HEK293 (cell line): ENCODE measurements around the gene LMBR1.
A peak's percentile ranks its signal among the peaks of the same experiment; 100 is the strongest.
"Not testable (repeated sequence)": the region's sequence is repeated elsewhere in the genome, so short reads cannot be mapped to it uniquely, and the experiment has no call there.

Source experiments
- CTCF ChIA-PET: fragments of 350-600 bp; formaldehyde crosslinking; extraction: SDS; loops from one replicate; lab custom pipeline; 2021; ENCODE audit warnings: antibody characterized with exemption; lab: Yijun Ruan, JAX
- POLR2A ChIA-PET: fragments of 300-600 bp; formaldehyde crosslinking; extraction: SDS; loops from one replicate; lab custom pipeline; 2020; ENCODE audit warnings: antibody characterized with exemption, inconsistent platforms; lab: Yijun Ruan, JAX
- H3K27ac ChIP-seq: fragments of 200-500 bp; sonication (Bioruptor generic); 2 replicates; pipeline ENCODE4 v1.5.1; 2014; ENCODE audit warnings: low read depth, low read length, control low read depth, inconsistent platforms; ENCODE audit errors: extremely low read depth
- H3K36me3 ChIP-seq, 2 experiments: fragments of 200-500 bp in 1 of 2; sonication (Bioruptor generic) in 1 of 2; 1 replicate in 1 of 2; 2 replicates in 1 of 2; pipeline ENCODE4 v1.5.1; 2014 to 2017; ENCODE audit warnings: inconsistent platforms in 2 of 2, low read length in 2 of 2; ENCODE audit not compliant: control insufficient read depth in 2 of 2, insufficient read depth in 1 of 2
- H3K4me1 ChIP-seq: fragments of 200-500 bp; sonication (Bioruptor generic); 2 replicates; pipeline ENCODE4 v1.5.1; 2014; ENCODE audit warnings: mild to moderate bottlenecking, low read length, inconsistent platforms; ENCODE audit not compliant: control insufficient read depth, insufficient read depth
- H3K4me3 ChIP-seq: 2 replicates; pipeline ENCODE4 v1.5.1; 2011; ENCODE audit warnings: low read depth, mild to moderate bottlenecking, control low read depth, low read length, moderate library complexity
- H3K9me3 ChIP-seq: fragments of 200-500 bp; sonication (Bioruptor generic); 2 replicates; pipeline ENCODE4 v1.5.1; 2014; ENCODE audit warnings: low read depth, low read length, inconsistent platforms; ENCODE audit not compliant: control insufficient read depth, insufficient read depth
- GLI2 ChIP-seq: fragments of 450-650 bp; formaldehyde crosslinking; IDR thresholded peaks from 2 replicates; pipeline ENCODE4; 2017; ENCODE audit warnings: missing biosample characterization, missing genetic modification characterization, low read depth, borderline replicate concordance
- HOXC10 ChIP-seq: sonication (generic); formaldehyde crosslinking; IDR thresholded peaks from 2 replicates; pipeline ENCODE4 v1.8.1; 2023; ENCODE audit warnings: mild to moderate bottlenecking, missing genetic modification reagents
- KLF16 ChIP-seq: fragments of 450-650 bp; formaldehyde crosslinking; IDR thresholded peaks from 2 replicates; pipeline ENCODE4 v1.5.1; 2017; ENCODE audit warnings: missing biosample characterization, missing genetic modification characterization
- PRDM1 ChIP-seq: fragments of 450-650 bp; formaldehyde crosslinking; IDR thresholded peaks from 2 replicates; pipeline ENCODE4; 2016; ENCODE audit warnings: missing biosample characterization, missing genetic modification characterization
- TCF7L2 ChIP-seq: IDR thresholded peaks from 2 replicates; pipeline ENCODE4 v1.6.1; 2011; ENCODE audit warnings: low read depth, mild to moderate bottlenecking, inconsistent platforms, low read length, moderate library complexity, borderline replicate concordance
- YY1 ChIP-seq: fragments of 450-650 bp; formaldehyde crosslinking; IDR thresholded peaks from 2 replicates; pipeline ENCODE4 v1.5.1; 2018; ENCODE audit warnings: missing biosample characterization, missing genetic modification characterization
- ZBTB17 ChIP-seq: fragments of 450-650 bp; formaldehyde crosslinking; IDR thresholded peaks from 2 replicates; pipeline ENCODE4 v1.5.1; 2016; ENCODE audit warnings: missing biosample characterization, missing genetic modification characterization
- ZBTB8A ChIP-seq: fragments of 450-650 bp; formaldehyde crosslinking; IDR thresholded peaks from 2 replicates; pipeline ENCODE4 v1.5.1; 2016; ENCODE audit warnings: missing biosample characterization, missing genetic modification characterization
- ZNF146 ChIP-seq: fragments of 450-650 bp; formaldehyde crosslinking; IDR thresholded peaks from 2 replicates; pipeline ENCODE4 v1.5.1; 2016; ENCODE audit warnings: missing biosample characterization, missing genetic modification characterization
- ZNF2 ChIP-seq: fragments of 450-650 bp; formaldehyde crosslinking; IDR thresholded peaks from 2 replicates; pipeline ENCODE4 v1.5.1; 2016; ENCODE audit warnings: missing biosample characterization, missing genetic modification characterization
- ZNF292 ChIP-seq: fragments of 450-650 bp; formaldehyde crosslinking; IDR thresholded peaks from 2 replicates; pipeline ENCODE4 v1.5.1; 2016; ENCODE audit warnings: low read depth, missing biosample characterization, missing genetic modification characterization, borderline replicate concordance
- ZNF335 ChIP-seq: fragments of 450-650 bp; formaldehyde crosslinking; conservative IDR thresholded peaks from 2 replicates; pipeline ENCODE4 v1.5.1; 2016; ENCODE audit warnings: missing biosample characterization, missing genetic modification characterization
- ZNF521 ChIP-seq: fragments of 450-650 bp; formaldehyde crosslinking; IDR thresholded peaks from 2 replicates; pipeline ENCODE4 v1.5.1; 2017; ENCODE audit warnings: missing biosample characterization, mild to moderate bottlenecking, missing genetic modification characterization
- ZNF529 ChIP-seq: fragments of 450-650 bp; formaldehyde crosslinking; IDR thresholded peaks from 2 replicates; pipeline ENCODE4 v1.5.1; 2017; ENCODE audit warnings: missing genetic modification characterization, missing biosample characterization; ENCODE audit not compliant: insufficient replicate concordance
- ZNF530 ChIP-seq: fragments of 450-650 bp; formaldehyde crosslinking; IDR thresholded peaks from 2 replicates; pipeline ENCODE4 v1.5.1; 2016; ENCODE audit warnings: low read depth, missing biosample characterization, missing genetic modification characterization
- ZNF560 ChIP-seq: fragments of 450-650 bp; formaldehyde crosslinking; IDR thresholded peaks from 2 replicates; pipeline ENCODE4 v1.5.1; 2017; ENCODE audit warnings: missing biosample characterization, missing genetic modification characterization, borderline replicate concordance
- ZNF621 ChIP-seq: fragments of 450-650 bp; formaldehyde crosslinking; IDR thresholded peaks from 2 replicates; pipeline ENCODE4 v1.5.1; 2017; ENCODE audit warnings: missing biosample characterization, missing genetic modification characterization
- ZNF76 ChIP-seq: fragments of 450-650 bp; formaldehyde crosslinking; IDR thresholded peaks from 2 replicates; pipeline ENCODE4; 2016; ENCODE audit warnings: low read depth, missing biosample characterization, missing genetic modification characterization, borderline replicate concordance
- ZNF777 ChIP-seq: fragments of 450-650 bp; formaldehyde crosslinking; IDR thresholded peaks from 2 replicates; pipeline ENCODE4 v1.5.1; 2017; ENCODE audit warnings: missing biosample characterization, missing genetic modification characterization, borderline replicate concordance
- ZNF837 ChIP-seq: fragments of 450-650 bp; formaldehyde crosslinking; IDR thresholded peaks from 2 replicates; pipeline ENCODE4 v1.5.1; 2016; ENCODE audit warnings: missing biosample characterization, missing genetic modification characterization
- TF ChIP-seq, protein P1 (sequence below): fragments of 450-650 bp; formaldehyde crosslinking; IDR thresholded peaks from 2 replicates; pipeline ENCODE4 v1.5.1; 2017; ENCODE audit warnings: missing biosample characterization, mild to moderate bottlenecking, missing genetic modification characterization, moderate library complexity
- TF ChIP-seq, protein P2 (sequence below): fragments of 450-650 bp; formaldehyde crosslinking; IDR thresholded peaks from 2 replicates; pipeline ENCODE4 v1.5.1; 2017; ENCODE audit warnings: missing biosample characterization, missing genetic modification characterization
- TF ChIP-seq, protein P3 (sequence below): fragments of 450-650 bp; formaldehyde crosslinking; IDR thresholded peaks from 2 replicates; pipeline ENCODE4 v1.5.1; 2016; ENCODE audit warnings: missing biosample characterization, missing genetic modification characterization

Gene LMBR1

GRCh38 chr7:156650042-156650441 is 242.9 kb downstream of the LMBR1 start:
- H3K36me3 ChIP-seq = peaks cover 0 to 10% of the 10 kb centered on the region in 2 experiments; a peak in 1 of 3 replicates
- H3K4me3 ChIP-seq = no peak overlapping the region
- CTCF ChIA-PET = interaction anchor here (0.8 kb wide), 1 partner anchor 1704 kb away, joined by 3 read pairs; no protein-coding TSS in a partner anchor
- TF ChIP-seq ZBTB8A (tag by site-specific recombination) (no peak), ZNF560 (tag by site-specific recombination) (no peak)
- no peaks in the 10 kb centered on the region for H3K9me3 ChIP-seq
- POLR2A ChIA-PET = interaction anchor here (1.2 kb wide), 1 partner anchor 9 kb away, joined by 3 read pairs; the partner anchor contains the start of gene RNF32
- H3K27ac ChIP-seq = no peak overlapping the region
- no peaks in the 10 kb centered on the region for H3K4me1 ChIP-seq

GRCh38 chr7:156647330-156647729 is 245.7 kb downstream of the LMBR1 start:
- H3K4me1 ChIP-seq, POLR2A ChIA-PET, H3K9me3 ChIP-seq: not testable (repeated sequence)
- TF ChIP-seq ZNF146 = peak; percentile 57; the same call in 1 of the 2 replicates
- TF ChIP-seq, all 188 proteins: peak for 1; not testable (repeated sequence) for 187
- H3K4me3 ChIP-seq, H3K36me3 ChIP-seq, CTCF ChIA-PET, H3K27ac ChIP-seq: not testable (repeated sequence)

- CTCF ChIA-PET = no interaction called here
- no peak for TF ChIP-seq GLI2 (tag by site-specific recombination)
- no peaks in the 10 kb centered on the region for H3K4me1 ChIP-seq
- no peak overlapping the region for H3K4me3 ChIP-seq
- POLR2A ChIA-PET = no interaction called here
- H3K9me3 ChIP-seq = no peaks in the 10 kb centered on the region
- H3K36me3 ChIP-seq = no peaks in the 10 kb centered on the region
- H3K27ac ChIP-seq = no peak overlapping the region
Observed at GRCh38 chr7:156642306-156643045, 250.5 kb downstream of the LMBR1 start.

DNA sequence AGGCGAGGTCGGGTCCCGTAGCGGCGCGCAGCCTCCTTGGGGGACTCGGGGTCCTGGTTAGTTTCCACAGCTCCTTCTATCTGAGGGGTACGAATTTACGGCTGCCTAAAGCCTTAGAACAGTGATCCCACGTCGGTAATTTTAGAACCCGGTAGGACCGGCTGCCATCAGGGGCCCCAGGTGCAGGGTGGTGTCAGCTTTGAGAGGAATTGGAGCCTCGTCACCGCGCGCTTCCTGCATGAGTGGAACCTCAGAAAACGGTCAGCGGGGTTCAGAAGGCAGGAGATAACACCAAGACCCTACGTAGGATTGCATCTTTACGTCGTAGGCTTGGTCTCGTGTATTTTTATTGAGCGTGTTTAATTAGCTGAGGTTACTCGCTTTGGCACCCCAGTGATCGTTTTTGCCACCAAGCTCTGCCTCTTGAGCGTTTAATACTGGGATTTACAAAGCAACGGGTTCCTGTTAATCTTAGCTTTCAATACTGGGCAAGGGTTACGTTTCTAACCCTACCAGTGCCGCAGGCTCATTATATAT is 252.0 kb downstream of the LMBR1 start:
- Histone ChIP-seq H3K4me1 (no peaks in the 10 kb centered on the region), H3K9me3 (no peaks in the 10 kb centered on the region), H3K36me3 (no peaks in the 10 kb centered on the region), H3K4me3 (peak overlapping the region; percentile 76), H3K27ac (peak overlapping the region; percentile 47; the same call in 1 of the 2 replicates)
- POLR2A ChIA-PET = interaction anchor here (0.8 kb wide), 1 partner anchor 9 kb away, joined by 3 read pairs; no protein-coding TSS in a partner anchor
- CTCF ChIA-PET = interaction anchor here (0.5 kb wide), 1 partner anchor 846 kb away, joined by 3 read pairs; no protein-coding TSS in a partner anchor
- no peak; the same call in 1 of the 2 replicates for TF ChIP-seq ZNF2 (tag by site-specific recombination)
- TF ChIP-seq, protein P1, sequence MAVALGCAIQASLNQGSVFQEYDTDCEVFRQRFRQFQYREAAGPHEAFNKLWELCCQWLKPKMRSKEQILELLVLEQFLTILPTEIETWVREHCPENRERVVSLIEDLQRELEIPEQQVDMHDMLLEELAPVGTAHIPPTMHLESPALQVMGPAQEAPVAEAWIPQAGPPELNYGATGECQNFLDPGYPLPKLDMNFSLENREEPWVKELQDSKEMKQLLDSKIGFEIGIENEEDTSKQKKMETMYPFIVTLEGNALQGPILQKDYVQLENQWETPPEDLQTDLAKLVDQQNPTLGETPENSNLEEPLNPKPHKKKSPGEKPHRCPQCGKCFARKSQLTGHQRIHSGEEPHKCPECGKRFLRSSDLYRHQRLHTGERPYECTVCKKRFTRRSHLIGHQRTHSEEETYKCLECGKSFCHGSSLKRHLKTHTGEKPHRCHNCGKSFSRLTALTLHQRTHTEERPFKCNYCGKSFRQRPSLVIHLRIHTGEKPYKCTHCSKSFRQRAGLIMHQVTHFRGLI (tag by site-specific recombination) = no peak
- TF ChIP-seq, protein P2, sequence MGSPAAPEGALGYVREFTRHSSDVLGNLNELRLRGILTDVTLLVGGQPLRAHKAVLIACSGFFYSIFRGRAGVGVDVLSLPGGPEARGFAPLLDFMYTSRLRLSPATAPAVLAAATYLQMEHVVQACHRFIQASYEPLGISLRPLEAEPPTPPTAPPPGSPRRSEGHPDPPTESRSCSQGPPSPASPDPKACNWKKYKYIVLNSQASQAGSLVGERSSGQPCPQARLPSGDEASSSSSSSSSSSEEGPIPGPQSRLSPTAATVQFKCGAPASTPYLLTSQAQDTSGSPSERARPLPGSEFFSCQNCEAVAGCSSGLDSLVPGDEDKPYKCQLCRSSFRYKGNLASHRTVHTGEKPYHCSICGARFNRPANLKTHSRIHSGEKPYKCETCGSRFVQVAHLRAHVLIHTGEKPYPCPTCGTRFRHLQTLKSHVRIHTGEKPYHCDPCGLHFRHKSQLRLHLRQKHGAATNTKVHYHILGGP = no peak
- no peak; the same call in 1 of the 2 replicates for TF ChIP-seq KLF16 (tag by site-specific recombination)
- TF ChIP-seq ZNF529 = no peak
- no peak for TF ChIP-seq ZNF560 (tag by site-specific recombination)
- no peak for TF ChIP-seq ZNF292
- TF ChIP-seq ZNF621 (tag by site-specific recombination) = no peak
- no peak for TF ChIP-seq ZNF530
- no peak for TF ChIP-seq HOXC10 (CRISPR knock-in tag)
- TF ChIP-seq PRDM1 = no peak
- no peak for TF ChIP-seq ZNF521
- TF ChIP-seq ZNF777 (tag by site-specific recombination) = peak; percentile 41; the same call in 1 of the 2 replicates
- TF ChIP-seq ZNF335 = peak; percentile 58
- TF ChIP-seq TCF7L2 = no peak
- peak; percentile 53; the same call in 1 of the 2 replicates for TF ChIP-seq ZBTB17 (tag by site-specific recombination)
- TF ChIP-seq, protein P3, sequence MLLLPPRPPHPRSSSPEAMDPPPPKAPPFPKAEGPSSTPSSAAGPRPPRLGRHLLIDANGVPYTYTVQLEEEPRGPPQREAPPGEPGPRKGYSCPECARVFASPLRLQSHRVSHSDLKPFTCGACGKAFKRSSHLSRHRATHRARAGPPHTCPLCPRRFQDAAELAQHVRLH = no peak
- no peak; the same call in 1 of the 2 replicates for TF ChIP-seq YY1 (tag by site-specific recombination)
- no peak for TF ChIP-seq ZNF76 (tag by site-specific recombination)
- TF ChIP-seq ZNF837 (tag by site-specific recombination) = 0 out of 2 replicates have a peak, but pooled peaks have one; percentile 64
